GM12865 (cell line): Measurements from ENCODE around the gene PPP2R3A.

Source experiments
- DNase-seq: peaks from one replicate; pipeline ENCODE4 v3.0.0; 2010; ENCODE audit warnings: low read depth
- H3K4me3 ChIP-seq: 2 replicates; pipeline ENCODE4 v1.5.1; 2011; ENCODE audit warnings: mild to moderate bottlenecking, low read depth, low read length, control low read depth
- CTCF ChIP-seq: IDR thresholded peaks from 2 replicates; pipeline ENCODE4 v1.5.1; 2011; ENCODE audit warnings: low read length, control low read depth, low read depth, inconsistent platforms; ENCODE audit not compliant: insufficient read depth; ENCODE audit errors: missing control alignments

The PPP2R3A gene

GRCh38 chr3:136177876-136178275 lies 212.3 kb downstream of the PPP2R3A start:
- TF ChIP-seq CTCF: no peak
- no peak for DNase-seq

GRCh38 chr3:136181741-136182140 lies 216.2 kb downstream of the PPP2R3A start:
- TF ChIP-seq CTCF: no peak
- DNase-seq: no peak
- no peak overlapping the region for H3K4me3 ChIP-seq

More at GRCh38 chr3:136177876-136178275, 212.3 kb downstream of the PPP2R3A start:
- no peak overlapping the region for H3K4me3 ChIP-seq

GRCh38 chr3:136184703-136185102 lies 219.2 kb downstream of the PPP2R3A start:
- no peak for DNase-seq
- no peak for TF ChIP-seq CTCF
- no peak overlapping the region for H3K4me3 ChIP-seq

- no peak for TF ChIP-seq CTCF
- DNase-seq: peak; percentile 57
- no peak overlapping the region for H3K4me3 ChIP-seq
These were observed 220.8 kb downstream of the PPP2R3A start for GRCh38 chr3:136186344-136186743.

GRCh38 chr3:136186846-136187245 lies 221.3 kb downstream of the PPP2R3A start:
- DNase-seq: no peak
- no peak overlapping the region for H3K4me3 ChIP-seq

GRCh38 chr3:136187868-136188267 lies 222.3 kb downstream of the PPP2R3A start:
- DNase-seq: no peak
- TF ChIP-seq CTCF: no peak
- H3K4me3 ChIP-seq: no peak overlapping the region

More at GRCh38 chr3:136186846-136187245, 221.3 kb downstream of the PPP2R3A start:
- TF ChIP-seq CTCF: no peak

GRCh38 chr3:136189043-136189442 lies 223.5 kb downstream of the PPP2R3A start:
- no peak for TF ChIP-seq CTCF
- no peak for DNase-seq
- H3K4me3 ChIP-seq: no peak overlapping the region
